ENCODE results near the gene TTC21B. TPM values are rescaled to one million over a fixed set of nuclear protein-coding genes. Genes with fewer than 3 reads are reported as not detected.
"Not testable (repeated sequence)": the region's sequence is repeated elsewhere in the genome, so short reads cannot be mapped to it uniquely, and the experiment has no call there.

Gene TTC21B
- total RNA-seq, 1 experiment from 2014 or later, result 14.3 TPM

DNA sequence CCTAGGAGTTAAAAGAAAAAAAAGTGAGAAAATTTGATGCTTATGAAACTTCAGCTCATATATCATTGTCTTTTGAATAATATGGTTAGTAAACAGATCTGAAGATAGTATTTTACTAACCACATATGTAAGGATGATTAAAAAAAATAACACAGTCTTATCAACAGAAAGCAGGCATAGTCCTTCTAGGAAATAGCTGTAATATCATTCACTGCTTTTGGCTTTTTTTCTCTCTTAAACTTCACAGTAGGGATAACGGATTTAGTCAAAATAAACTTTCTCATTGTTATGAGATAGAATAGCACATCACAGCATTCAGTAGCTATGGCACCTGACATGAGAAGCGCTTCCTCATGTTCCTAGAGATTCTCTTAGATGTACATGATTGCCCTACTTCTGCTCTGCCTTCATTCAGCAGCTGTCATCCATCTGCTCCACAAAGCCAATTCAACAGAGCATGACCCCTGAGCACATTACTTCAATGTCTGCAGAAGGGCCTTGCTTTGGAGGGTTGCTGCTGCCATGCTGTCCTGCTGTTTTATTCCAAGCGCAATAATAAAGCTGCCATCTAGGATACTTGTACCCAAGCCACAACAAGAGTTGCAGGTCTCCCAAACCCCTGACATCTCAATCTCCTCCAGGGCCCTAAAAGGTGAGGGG, 67.0 kb downstream of the TTC21B start:
- no peak for DNase-seq (ENCODE audit: low read depth)

DNA sequence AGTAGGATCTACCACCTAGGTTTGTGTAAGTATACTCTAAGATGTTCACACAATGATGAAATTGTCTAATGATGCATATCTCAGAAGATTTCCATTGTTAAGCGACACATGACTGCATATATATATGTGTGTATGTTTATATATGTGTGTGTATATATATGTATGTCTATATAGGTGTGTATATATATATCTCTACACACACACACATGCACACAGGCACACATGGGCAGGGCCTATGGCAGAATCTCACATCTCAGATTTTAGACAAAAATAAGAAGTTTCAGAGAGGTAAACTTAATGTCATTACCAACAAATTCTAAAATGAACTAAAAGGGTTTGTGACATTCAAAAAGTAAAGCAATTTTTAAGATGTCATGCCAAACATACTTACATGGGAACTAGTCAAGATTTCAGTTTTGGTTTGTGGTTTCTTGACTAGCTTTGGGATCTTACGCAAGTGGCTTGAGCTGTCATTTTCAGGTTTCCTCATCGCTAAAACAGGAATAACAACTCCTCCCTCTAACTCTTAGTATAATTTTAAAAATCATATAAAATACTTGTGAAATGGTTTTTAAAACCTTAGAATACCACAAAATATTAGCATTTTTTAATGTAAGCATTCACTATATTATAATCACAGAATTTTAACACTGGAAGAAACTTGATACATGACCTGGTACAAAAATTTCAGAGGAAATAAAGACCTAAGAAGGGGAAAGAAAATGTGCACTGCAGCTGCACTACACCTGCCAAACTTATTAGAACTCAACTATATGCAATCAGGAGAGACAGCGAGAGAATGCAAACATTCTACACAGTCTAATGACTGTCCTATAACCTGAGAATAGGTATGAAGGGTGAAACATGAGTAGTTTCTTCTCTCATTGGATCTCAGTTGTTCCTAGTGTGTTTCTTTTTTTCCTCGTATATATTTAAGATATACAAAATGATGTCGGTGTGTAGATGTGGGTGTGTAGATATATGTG, 75.7 kb downstream of the TTC21B start:
- DNase-seq (ENCODE audit: low read depth), result peak; percentile 25

DNA sequence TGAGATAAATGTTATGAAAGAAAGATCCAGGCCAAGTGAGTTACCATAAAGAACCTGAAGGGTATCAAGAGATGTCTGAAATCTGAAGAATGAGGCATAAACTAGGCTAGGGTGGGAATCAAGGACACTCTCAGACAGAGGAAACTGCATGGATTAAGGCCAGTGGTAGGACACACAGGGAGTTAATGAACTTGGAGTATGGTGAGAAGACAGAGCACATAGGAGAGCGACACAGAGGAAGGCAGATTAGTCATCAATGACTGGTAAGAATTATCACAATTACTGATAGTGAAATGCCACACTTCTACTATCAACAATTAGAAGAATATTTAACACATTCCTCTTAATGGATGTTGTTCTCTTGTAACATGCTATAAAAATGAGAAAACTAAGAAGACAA, 76.9 kb downstream of the TTC21B start:
- DNase-seq (ENCODE audit: low read depth), result no peak

DNA sequence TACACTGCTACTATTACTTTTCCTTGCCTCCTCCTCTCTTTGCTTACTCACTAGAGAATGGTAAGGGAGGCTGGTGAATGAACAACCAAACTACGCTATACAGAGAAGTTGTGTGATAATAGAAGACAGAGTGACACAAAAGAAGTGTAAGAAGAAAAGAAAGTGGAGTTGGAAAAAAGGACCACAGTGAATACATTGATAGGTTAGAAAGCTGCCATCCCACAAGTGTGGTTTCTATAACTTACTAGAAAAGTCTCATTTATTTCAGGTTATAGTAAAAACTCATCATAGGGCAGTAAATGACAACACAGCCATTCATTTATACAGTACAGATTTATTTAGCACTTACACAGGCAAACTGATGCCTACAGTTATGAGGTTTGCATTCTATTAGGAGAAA, 77.3 kb downstream of the TTC21B start:
- no peak for DNase-seq (ENCODE audit: low read depth)

DNA sequence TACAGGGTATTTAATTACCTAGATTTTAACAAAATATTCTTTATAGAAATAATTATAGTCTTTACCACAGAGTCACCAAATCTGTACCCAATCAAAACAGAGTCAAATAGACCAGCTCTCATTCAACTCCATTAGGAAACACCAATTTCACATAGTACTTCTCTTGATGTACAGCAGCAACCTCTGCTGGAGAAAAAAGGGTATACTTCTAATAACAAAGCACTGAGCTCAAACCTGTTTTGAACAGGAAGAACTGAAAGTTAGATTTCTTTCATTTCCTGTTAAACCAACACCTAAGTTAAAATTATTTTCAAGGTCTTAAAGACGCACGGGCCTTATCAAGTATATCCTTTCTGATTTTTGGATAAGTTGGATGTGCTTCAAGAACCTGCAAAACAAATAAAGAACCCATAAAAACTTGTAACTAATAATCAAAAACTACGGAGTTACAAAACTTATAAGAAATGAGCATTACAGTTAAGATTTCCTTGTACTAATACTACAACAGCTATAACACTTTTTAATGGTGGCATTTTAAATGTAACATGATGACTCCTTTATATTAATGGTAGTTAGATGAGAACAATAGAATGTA, 79.0 kb downstream of the TTC21B start:
- peak; percentile 58 for DNase-seq (ENCODE audit: low read depth)

DNA sequence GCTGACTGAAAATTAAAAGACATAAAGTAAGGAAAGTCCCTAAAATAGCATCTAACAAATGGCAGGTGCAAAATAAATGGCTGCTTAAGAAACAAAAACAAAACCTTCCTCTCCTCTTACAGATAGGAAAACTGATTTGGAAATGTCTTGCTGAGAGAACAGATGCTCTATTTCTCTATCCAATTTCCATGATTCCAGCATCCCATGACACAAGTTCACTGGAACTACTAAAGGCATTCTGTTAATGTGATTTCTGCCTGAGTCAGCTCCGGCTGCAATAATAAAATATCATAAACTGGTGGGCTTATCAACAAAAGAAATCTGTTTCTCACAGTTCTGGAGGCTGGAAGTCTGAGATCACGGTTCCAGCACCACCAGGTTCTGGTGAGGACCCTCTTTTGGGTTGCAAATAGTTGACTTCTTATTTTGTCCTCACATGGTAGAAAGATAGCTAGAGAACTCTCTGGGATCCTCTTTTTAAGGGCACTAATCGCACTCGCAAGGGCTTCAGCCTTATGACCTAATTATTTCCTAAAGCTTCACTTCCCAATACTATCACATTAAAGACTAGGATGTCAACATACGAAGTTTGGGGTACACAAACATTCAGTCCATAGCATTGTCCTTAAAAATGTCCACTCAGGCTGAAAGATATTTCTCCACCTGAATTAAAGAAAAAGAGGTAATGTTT, 81.3 kb downstream of the TTC21B start:
- no peak for DNase-seq (ENCODE audit: low read depth)

DNA sequence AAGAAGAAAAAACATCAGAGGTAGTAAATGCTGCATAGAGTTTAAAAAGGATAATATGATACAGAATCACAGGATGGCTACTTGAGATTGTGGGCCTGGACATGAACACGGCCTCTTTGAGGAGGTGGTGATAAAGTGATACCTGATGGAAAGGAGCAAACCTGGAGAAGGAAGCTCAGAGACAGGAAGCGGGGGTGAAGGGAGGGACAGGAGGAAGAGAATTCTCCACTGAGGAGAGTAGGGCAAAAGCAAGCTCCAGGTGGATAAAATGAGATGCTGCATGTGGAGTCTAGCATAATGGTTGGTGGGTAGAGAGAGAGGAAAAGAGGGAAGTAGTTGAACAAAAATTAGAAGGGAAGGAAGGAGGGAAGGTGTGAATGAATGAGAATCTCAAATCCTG, 82.6 kb downstream of the TTC21B start:
- no peak for DNase-seq (ENCODE audit: low read depth)

DNA sequence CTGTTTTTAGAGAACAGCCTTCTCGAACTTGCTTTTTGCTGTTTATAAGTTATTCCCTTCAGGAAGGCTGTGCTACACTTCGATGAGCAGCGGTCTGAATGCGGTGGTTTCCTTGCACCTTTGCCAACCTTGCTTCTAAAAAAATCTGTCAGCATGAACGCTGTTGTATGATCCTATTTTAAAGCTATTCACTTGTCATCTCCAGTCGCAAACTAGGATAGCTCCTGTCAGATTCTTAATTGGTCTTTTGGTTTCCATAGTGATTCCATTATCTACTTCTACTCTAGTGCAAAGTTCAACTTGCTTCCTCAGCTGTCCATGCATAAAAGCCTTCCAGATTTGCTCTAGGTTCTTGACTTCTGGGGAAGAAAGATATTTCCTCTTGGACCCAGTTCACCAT, 83.2 kb downstream of the TTC21B start:
- DNase-seq (ENCODE audit: low read depth), result no peak

DNA sequence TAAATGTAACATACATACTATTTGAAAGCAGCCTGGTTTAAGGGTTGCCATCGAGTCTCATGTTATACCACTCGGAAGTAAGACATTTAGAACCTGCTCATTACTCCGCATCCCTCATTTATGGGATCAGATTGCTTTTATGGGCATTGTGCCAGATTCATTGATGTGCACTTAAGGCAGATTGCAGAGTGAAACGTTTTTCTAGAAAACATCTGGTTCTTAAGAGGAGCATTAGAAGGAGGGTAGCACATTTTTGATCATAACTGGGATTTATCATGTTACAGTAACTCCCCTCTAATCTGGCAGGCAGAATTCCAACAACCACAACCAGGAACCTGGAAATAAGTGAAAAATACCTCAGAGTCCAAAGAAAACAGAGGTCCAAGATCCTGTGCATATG, 85.4 kb downstream of the TTC21B start:
- no peak for DNase-seq (ENCODE audit: low read depth)

DNA sequence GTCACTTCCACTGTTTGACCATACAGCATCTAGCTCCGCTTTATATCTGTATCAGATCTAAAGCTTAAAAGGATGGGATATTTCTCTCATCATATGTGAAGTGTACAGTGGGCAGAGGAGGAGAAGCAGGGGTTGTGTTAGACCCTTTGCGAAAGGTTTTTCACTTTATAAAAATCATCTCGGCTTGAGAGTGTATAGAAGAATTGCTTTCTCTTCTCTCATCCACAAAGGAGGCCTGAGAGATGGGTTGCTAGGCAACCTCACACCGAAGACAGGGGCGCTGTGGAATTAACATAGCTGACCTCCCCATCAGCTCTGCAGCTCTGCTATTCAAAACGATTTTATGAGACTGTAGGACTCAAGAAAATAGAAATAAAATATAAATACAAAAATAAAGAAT, 89.3 kb downstream of the TTC21B start:
- DNase-seq (ENCODE audit: low read depth), result no peak

DNA sequence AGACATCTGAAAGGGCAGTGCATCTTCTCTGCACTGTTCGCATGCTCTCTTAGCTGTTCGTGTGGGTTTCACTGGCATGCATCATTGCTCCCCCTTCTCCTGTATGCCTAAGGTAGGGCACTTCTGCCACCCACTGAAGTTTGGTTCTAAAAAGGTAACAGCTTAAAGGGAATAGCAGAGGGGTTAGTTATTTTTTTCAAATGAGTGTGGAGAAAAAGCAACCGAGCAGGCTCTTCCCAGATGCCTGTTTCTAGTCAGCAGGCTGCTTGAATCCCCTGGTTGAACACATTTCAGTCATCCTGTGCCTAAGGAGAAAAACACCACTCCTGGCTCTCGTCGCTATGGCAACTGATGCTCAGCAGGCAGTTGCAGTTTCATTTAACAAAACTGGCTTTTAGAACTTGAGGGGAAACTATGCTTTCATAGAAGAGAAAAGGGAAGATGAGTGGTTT, 89.7 kb downstream of the TTC21B start:
- DNase-seq (ENCODE audit: low read depth), result no peak

DNA sequence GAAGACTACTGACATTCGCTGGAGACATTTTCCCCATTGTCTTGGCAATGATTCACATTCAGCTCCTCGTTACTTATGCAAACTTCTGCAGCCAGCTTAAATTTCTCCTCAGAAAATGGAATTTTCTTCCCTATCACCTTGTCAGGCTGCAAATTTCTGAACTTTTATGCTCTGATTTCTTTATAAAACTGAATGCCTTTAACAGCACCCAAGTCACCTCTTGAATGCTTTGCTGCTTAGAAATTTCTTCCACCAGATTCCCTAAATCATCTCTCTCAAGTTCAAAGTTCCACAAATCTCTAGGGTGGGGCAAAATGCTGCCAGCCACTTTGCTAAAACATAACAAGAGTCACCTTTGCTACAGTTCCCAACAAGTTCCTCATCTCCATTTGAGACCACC, 92.5 kb downstream of the TTC21B start:
- not testable (repeated sequence) for DNase-seq (ENCODE audit: low read depth)

DNA sequence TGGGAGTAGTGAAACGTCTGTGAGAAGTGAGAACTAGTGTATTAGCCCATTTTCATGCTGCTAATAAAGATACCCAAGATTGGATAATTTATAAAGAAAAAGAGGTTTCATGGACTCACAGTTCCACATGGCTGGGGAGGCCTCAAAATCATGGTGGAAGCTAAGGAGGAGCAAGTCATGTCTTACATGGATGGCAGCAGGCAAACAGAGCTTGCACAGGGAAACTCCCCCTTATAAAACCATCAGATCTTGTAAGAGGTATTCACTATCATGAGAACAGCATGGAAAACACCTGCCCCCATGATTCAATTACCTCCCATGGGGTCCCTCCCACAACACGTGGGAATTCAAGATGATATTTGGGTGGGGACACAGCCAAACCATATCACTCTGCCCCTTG, 93.9 kb downstream of the TTC21B start:
- not testable (repeated sequence) for DNase-seq (ENCODE audit: low read depth)

DNA sequence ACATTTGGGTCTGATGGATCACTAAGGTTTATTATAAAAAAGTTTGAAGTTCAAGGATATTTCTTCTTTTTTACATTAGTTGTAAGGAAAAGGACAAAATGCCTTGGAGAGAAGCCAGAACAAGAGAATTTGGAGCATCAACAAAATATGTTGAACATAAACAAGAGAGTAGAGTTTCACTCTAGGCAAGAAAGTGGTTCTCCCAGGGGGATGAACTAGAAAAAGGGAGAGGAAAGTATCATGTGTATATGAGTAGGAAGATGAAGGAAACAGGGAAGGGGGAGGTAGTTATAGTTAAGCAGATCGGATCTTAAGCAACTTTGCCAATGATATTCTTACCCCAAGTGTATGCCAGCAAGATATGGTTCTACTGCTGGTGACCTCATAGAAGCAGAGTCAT, 95.7 kb downstream of the TTC21B start:
- DNase-seq (ENCODE audit: low read depth), result no peak

DNA sequence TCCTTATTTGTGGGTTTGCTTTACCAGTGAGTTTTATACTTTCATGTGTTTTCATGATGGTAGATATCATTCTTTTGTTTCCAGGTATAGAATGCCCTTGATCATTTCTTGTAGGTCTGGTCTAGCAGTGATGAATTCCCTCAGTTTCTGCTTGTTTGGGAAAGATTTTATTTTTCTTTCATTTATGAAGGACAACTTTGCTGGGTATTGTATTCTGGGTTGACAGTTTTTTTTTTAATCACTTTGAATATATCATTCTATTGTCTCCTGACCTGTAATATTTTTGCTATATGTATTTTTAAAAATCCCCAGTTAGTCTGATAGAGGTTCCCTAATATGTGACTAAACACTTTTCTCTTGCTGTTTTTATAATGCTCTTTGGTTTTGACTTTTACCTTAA, 101.2 kb downstream of the TTC21B start:
- no peak for DNase-seq (ENCODE audit: low read depth)

DNA sequence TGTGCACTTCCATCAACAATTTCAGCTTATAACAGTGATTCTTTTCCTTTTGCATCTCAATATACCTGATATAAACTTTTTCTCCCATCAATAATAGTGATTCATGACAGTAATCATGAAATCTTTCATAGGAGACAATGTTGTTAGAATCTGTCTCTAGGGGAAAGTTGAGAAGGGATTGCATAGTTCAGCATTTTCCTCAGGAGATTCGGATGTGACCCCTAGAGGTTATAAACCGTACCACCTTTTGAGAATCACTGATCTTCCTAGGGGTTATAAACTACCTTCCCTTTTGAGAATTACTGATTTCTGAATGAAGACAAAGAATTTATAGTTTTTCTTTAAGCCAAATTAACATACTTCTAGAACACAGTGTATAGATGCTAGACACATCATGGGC, 106.6 kb downstream of the TTC21B start:
- DNase-seq (ENCODE audit: low read depth), result no peak

DNA sequence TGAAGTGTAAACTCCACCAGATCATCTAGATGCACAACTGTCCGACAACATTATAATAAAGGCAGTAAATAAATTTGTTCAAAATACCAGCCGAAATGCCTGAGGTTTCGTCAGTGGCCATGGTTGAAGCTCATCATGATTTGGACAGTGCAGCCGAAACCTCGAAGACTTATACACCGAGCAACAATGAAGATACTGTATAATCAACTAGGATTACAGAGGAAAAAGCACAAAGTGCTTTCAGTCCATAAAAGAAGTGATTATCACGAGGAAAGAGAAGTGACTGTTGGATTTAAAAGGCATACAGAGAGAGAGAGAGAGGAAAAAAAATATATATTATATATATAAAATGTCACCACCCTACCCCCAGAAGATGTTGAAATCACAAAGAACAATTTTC, 107.5 kb downstream of the TTC21B start:
- no peak for DNase-seq (ENCODE audit: low read depth)

DNA sequence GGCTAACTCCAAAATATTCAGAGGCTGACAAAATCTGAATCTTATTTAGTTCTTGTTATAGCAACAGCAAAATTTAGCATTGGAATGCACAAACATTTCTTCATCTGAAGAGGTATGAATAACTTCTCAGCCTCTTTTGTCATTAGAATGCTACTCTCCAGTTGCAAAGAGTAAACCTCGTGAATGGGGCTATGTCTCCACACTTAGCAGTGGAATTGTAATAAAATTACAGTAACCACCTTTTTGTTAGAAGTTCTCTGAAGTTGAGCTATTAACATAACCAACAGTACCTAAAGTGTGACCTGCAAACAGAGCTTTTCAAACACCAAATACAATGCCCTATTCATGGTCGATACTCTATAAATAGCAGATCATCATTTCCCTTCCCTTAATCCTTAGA, 109.4 kb downstream of the TTC21B start:
- no peak for DNase-seq (ENCODE audit: low read depth)

DNA sequence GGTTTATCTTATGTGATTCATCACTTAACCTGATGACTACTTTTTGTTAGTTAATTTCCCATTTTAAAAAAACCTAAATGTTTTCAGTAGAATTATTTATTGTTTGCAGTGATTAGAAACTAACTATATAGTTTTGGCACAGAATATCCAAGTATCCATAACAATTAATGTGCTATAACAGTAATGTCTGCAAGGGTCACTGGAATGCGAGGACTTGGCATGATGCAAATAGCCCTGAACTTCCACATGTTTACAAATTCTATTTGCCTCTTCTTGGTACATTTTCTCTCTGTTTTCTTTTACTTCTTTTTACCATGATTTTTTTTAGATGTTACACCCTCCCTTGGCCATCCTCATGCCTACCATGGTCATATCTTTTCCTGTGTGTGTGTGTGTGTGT, 110.2 kb downstream of the TTC21B start:
- DNase-seq (ENCODE audit: low read depth), result no peak

DNA sequence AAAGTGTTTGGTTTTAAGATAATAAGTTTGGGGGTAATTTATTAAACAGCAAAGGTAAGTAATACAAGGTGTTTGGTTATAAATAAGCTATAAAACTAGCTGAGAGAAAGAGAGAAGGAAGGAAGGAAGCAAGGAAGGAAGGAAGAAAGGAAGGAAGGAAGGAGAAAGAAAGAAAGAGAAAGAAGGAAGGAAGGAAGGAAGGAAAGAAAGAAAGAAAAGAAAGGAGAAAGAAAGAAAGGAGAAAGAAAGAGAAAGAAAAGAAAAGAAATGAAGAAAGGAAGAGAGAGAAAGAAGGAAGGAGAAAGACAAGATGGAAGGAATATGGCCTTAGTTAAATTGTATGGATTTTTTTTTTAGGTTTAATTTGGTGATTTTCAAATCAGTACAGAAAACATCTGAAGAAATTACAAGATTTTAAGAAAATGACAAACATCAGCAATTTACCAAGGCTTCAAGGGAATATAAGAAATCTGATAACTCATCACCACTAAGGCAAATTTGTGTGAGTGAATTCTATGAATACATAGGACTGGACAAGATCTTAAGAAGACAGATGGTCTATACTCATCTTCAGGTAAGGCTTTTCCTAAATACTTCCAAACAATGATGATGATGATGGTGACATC, 113.1 kb downstream of the TTC21B start:
- no peak for DNase-seq (ENCODE audit: low read depth)

DNA sequence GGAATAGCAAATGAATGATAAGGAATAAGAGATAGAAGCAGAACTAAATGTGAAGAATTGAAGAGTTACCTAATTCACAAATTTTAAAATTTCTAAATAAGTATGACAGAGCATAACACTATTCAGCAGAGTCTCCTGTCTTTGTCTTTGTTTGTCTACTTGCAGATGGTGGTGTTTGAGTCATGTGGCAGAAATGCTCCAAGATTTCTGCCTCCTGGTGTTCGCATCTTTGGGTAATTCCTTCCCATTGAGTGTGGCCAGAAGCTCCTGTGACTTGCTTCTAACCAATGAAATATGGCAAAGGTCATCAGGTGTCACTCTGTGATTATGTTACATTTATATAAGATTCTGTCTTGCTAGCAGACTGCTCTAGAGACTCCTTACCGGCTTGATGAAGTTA, 114.0 kb downstream of the TTC21B start:
- peak; percentile 12 for DNase-seq (ENCODE audit: low read depth)

DNA sequence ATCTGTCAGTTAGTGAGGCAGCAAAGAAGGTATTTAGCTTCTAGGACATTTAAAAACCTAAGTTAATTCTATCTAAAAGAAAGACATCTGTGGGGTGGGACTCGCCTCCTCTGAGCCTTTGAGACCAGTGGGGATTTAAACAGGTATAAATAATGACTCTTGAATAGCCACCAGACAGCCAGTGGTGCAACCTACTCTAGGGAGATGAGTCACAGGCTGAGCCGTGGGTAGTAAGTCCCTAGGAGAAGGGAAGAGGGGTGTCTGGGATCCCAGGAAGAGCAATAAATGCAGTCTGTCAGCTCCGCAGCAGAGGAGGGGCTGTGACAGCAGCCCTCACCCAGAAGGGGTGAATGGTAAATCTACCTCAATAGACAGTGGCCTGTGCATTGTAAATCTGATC, 116.5 kb downstream of the TTC21B start:
- peak; percentile 40 for DNase-seq (ENCODE audit: low read depth)
